Keratinocyte (primary cell): ENCODE data around the gene FOXC1. TPM values are rescaled to one million over a fixed set of nuclear protein-coding genes. Genes with fewer than 3 reads are reported as not detected.

Experiments used
- DNase-seq: peaks from one replicate; pipeline ENCODE4 v3.0.0-alpha.2; 2011; ENCODE audit warnings: low read depth, missing footprints, low spot score
- FAIRE-seq: peaks from 2 replicates; lab custom pipeline; 2011; peaks lifted over from hg19 to GRCh38; lab: Jason Lieb, UNC
- H2AFZ ChIP-seq: 2 replicates; pipeline ENCODE4 v1.6.0; 2012; ENCODE audit warnings: low read length, control low read depth, inconsistent platforms; ENCODE audit not compliant: control insufficient read depth
- H3K27ac ChIP-seq: 2 replicates; pipeline ENCODE4 v1.5.1; 2011; ENCODE audit warnings: low read length; ENCODE audit not compliant: control insufficient read depth, insufficient read depth
- H3K27me3 ChIP-seq: 3 replicates; pipeline ENCODE4 v1.6.0; 2011; ENCODE audit warnings: low read length; ENCODE audit not compliant: control insufficient read depth, insufficient read depth; ENCODE audit errors: extremely low read depth
- H3K36me3 ChIP-seq, 2 experiments: 2 replicates in 1 of 2; 3 replicates in 1 of 2; pipeline ENCODE4 v1.5.1; 2011; ENCODE audit warnings: low read length in 2 of 2, mild to moderate bottlenecking in 1 of 2; ENCODE audit not compliant: control insufficient read depth in 2 of 2, insufficient read depth in 2 of 2; ENCODE audit errors: extremely low read depth in 1 of 2
- H3K4me1 ChIP-seq: 3 replicates; pipeline ENCODE4 v1.5.1; 2011; ENCODE audit warnings: low read length; ENCODE audit not compliant: control insufficient read depth, insufficient read depth; ENCODE audit errors: extremely low read depth
- H3K4me2 ChIP-seq: 3 replicates; pipeline ENCODE4 v1.6.0; 2011; ENCODE audit warnings: low read depth, low read length; ENCODE audit not compliant: control insufficient read depth, insufficient read depth; ENCODE audit errors: extremely low read depth
- H3K4me3 ChIP-seq, 3 experiments: fragments of 200-600 bp in 1 of 3; sonication (generic) in 1 of 3; 2 replicates in 2 of 3; 3 replicates in 1 of 3; pipeline ENCODE4 v1.5.1; 2011 to 2016; ENCODE audit warnings: low read length in 3 of 3, mild to moderate bottlenecking in 3 of 3, control low read depth in 2 of 3, inconsistent platforms in 1 of 3, low read depth in 1 of 3, mixed read lengths in 1 of 3, mixed run types in 1 of 3, moderate library complexity in 1 of 3; ENCODE audit not compliant: control insufficient read depth in 2 of 3, insufficient read depth in 2 of 3; ENCODE audit errors: extremely low read depth in 1 of 3
- H3K79me2 ChIP-seq: 2 replicates; pipeline ENCODE4 v1.6.0; 2012; ENCODE audit warnings: low read length; ENCODE audit not compliant: control insufficient read depth, insufficient read depth
- H3K9ac ChIP-seq: 3 replicates; pipeline ENCODE4 v1.6.0; 2011; ENCODE audit warnings: low read length; ENCODE audit not compliant: control insufficient read depth, insufficient read depth; ENCODE audit errors: extremely low read depth
- H3K9me1 ChIP-seq: 3 replicates; pipeline ENCODE4 v1.6.0; 2011; ENCODE audit warnings: low read length; ENCODE audit not compliant: control insufficient read depth, insufficient read depth; ENCODE audit errors: extremely low read depth
- H3K9me3 ChIP-seq: 2 replicates; pipeline ENCODE4 v1.5.1; 2012; ENCODE audit warnings: low read depth, low read length; ENCODE audit not compliant: control insufficient read depth
- H4K20me1 ChIP-seq: 3 replicates; pipeline ENCODE4 v1.6.0; 2011; ENCODE audit warnings: low read length; ENCODE audit not compliant: control insufficient read depth, insufficient read depth; ENCODE audit errors: extremely low read depth
- EZH2 ChIP-seq: IDR thresholded peaks from one replicate; pipeline ENCODE4 v1.6.1; 2012; ENCODE audit warnings: inconsistent platforms, mild to moderate bottlenecking, low read length, moderate library complexity
- dilution Hi-C: fragments of 300-500 bp; cut with MboI; formaldehyde crosslinking; loops from one replicate; pipeline ENCODE4 v1.7.0; 2020; ENCODE audit warnings: low sequenced_read_pairs; ENCODE audit not compliant: extremely low pct_ligation_motif_present
- polyA plus RNA-seq, 5 experiments: library from polyadenylated mRNA; depleted of rRNA in 3 of 5; stranded (reverse) in 3 of 5; stranded (forward) in 1 of 5; unstranded in 1 of 5; fragments of >200 nt; gene quantifications; 1 replicate in 1 of 5; 2 replicates in 3 of 5; 3 replicates in 1 of 5; pipeline versions ENCODE4 v1.2.1 to v1.2.3, GENCODE V29; 2011 to 2012; ENCODE audit warnings: missing spikeins in 2 of 5, low read depth in 1 of 5, low replicate concordance in 1 of 5
- TF ChIP-seq, protein P1 (sequence below), 3 experiments: IDR thresholded peaks in 1 of 3; conservative IDR thresholded peaks in 1 of 3; optimal IDR thresholded peaks in 1 of 3; 2 replicates in 2 of 3; 3 replicates in 1 of 3; pipeline versions ENCODE3 to v1.5.1; 2011; ENCODE audit warnings: low read length in 3 of 3, mild to moderate bottlenecking in 3 of 3, moderate library complexity in 2 of 3, control low read depth in 1 of 3, inconsistent platforms in 1 of 3; ENCODE audit not compliant: insufficient read depth in 2 of 3; ENCODE audit errors: extremely low read depth in 1 of 3

FOXC1 gene
- polyA plus RNA-seq, 1 donor (not counting 4 experiments of a cell fraction or from before 2014, with no cell fraction given) = 4.3 TPM

DNA sequence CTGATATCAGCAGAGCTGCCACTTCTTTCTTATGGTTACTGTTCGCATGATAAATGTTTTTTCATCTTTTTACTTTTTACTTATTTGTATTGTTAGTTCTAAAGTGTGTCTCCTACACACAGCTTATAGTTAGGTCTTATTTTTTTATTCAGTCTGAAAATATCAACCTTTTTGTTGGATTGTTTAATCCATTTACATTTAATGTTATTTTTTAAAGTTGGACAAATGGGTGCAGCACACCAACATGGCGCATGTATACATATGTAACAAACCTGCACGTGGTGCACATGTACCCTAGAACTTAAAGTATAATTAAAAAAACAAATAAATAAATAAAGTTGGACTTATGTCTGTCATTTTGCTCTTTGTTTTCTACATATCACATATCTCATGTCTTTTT, 40.3 kb upstream of the FOXC1 start:
- no peak for TF ChIP-seq EZH2
- Histone ChIP-seq H3K4me2 (no peak overlapping the region), H3K9ac (no peak overlapping the region), H3K27me3 (no peaks in the 10 kb centered on the region), H4K20me1 (no peaks in the 10 kb centered on the region), H3K27ac (no peak overlapping the region), H3K79me2 (no peaks in the 10 kb centered on the region), H3K4me1 (no peaks in the 10 kb centered on the region), H2AFZ (no peak overlapping the region), H3K9me3 (no peaks in the 10 kb centered on the region), H3K4me3 (no peak overlapping the region), H3K9me1 (no peaks in the 10 kb centered on the region), H3K36me3 (no peaks in the 10 kb centered on the region)
- DNase-seq (no peak), FAIRE-seq (no peak)
- dilution Hi-C loops = no loop called here

DNA sequence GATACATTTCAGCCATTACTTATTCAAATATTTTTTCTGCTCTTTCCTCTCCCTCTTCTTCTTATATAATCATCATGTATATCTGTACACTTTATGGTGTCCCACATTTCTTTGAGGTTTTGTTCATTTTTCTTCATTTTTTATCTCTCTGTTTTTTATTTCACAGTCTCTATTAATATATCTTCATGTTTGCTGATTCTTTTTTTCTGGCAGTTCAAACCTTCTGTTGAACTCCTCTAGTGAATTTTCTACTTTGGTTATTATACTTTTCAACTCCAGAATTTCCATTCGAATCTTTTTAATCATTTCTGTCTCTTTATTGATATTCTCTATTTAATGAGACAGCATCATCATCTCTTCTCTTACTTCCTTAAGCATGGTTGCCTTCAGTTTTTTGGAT, 38.9 kb upstream of the FOXC1 start:
- Histone ChIP-seq H3K27me3 (no peaks in the 10 kb centered on the region), H3K79me2 (no peaks in the 10 kb centered on the region), H3K36me3 (no peaks in the 10 kb centered on the region), H3K27ac (no peak overlapping the region), H2AFZ (no peak overlapping the region), H4K20me1 (no peaks in the 10 kb centered on the region), H3K4me2 (no peak overlapping the region), H3K9me3 (no peaks in the 10 kb centered on the region), H3K9ac (no peak overlapping the region), H3K4me1 (no peaks in the 10 kb centered on the region), H3K9me1 (no peaks in the 10 kb centered on the region), H3K4me3 (no peak overlapping the region)
- no peak for DNase-seq
- FAIRE-seq = no peak
- dilution Hi-C loops = no loop called here
- TF ChIP-seq EZH2 = no peak
- TF ChIP-seq, protein P1, sequence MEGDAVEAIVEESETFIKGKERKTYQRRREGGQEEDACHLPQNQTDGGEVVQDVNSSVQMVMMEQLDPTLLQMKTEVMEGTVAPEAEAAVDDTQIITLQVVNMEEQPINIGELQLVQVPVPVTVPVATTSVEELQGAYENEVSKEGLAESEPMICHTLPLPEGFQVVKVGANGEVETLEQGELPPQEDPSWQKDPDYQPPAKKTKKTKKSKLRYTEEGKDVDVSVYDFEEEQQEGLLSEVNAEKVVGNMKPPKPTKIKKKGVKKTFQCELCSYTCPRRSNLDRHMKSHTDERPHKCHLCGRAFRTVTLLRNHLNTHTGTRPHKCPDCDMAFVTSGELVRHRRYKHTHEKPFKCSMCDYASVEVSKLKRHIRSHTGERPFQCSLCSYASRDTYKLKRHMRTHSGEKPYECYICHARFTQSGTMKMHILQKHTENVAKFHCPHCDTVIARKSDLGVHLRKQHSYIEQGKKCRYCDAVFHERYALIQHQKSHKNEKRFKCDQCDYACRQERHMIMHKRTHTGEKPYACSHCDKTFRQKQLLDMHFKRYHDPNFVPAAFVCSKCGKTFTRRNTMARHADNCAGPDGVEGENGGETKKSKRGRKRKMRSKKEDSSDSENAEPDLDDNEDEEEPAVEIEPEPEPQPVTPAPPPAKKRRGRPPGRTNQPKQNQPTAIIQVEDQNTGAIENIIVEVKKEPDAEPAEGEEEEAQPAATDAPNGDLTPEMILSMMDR (optimal IDR thresholded peaks at IDR 0.05 in 1 of 3, IDR thresholded peaks at IDR 0.05 in 1 of 3, conservative IDR thresholded peaks at IDR 0.05 in 1 of 3; ENCODE audit: extremely low read depth in 1 of 3, insufficient read depth in 2 of 3, low read length in 3 of 3) = no peak

DNA sequence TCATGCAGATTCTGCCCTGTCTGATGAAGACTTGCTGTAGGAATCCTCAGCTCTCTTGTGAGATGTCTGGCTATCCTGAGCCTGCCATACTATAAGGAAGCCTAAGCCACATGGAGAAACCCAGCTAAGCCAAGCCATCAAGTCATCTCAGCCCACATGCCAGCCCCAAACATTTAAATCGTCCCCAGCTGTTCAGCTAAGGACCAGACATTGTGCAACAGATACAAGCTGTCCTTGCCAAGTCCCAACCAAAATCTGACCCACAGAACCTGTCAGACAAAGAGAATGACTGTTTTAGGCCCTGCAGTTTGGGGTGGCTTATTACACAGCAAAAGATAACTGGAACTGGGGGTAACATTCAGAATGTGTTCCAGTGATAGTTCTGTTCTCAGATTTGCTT, 36.8 kb upstream of the FOXC1 start:
- no peaks in the 10 kb centered on the region for H4K20me1 ChIP-seq
- H3K27me3 ChIP-seq = no peaks in the 10 kb centered on the region
- H3K4me1 ChIP-seq = no peaks in the 10 kb centered on the region
- no peak for TF ChIP-seq EZH2
- TF ChIP-seq, protein P1 (optimal IDR thresholded peaks at IDR 0.05 in 1 of 3, IDR thresholded peaks at IDR 0.05 in 1 of 3, conservative IDR thresholded peaks at IDR 0.05 in 1 of 3; ENCODE audit: extremely low read depth in 1 of 3, insufficient read depth in 2 of 3, low read length in 3 of 3) = no peak
- DNase-seq (no peak), FAIRE-seq (peak; percentile 43)
- H3K9me3 ChIP-seq = no peaks in the 10 kb centered on the region
- no peak overlapping the region for H2AFZ ChIP-seq
- H3K9ac ChIP-seq = no peak overlapping the region
- H3K27ac ChIP-seq = no peak overlapping the region
- H3K4me2 ChIP-seq = no peak overlapping the region
- dilution Hi-C loops = no loop called here
- H3K79me2 ChIP-seq = no peaks in the 10 kb centered on the region
- no peaks in the 10 kb centered on the region for H3K9me1 ChIP-seq
- H3K36me3 ChIP-seq = no peaks in the 10 kb centered on the region
- H3K4me3 ChIP-seq = no peak overlapping the region
